Naive B cell (primary cell): ENCODE results near the gene ZNF683. TPM values are rescaled to one million over a fixed set of nuclear protein-coding genes. Genes with fewer than 3 reads are reported as not detected.
"Not testable (repeated sequence)": the region's sequence is repeated elsewhere in the genome, so short reads cannot be mapped to it uniquely, and the experiment has no call there.

Experiments used
- ATAC-seq, 2 donors: fragments of 150-1000 bp; cut with Tn5 transposase; 2 replicates each; pipeline ENCODE4 v1.10.0; 2021; ENCODE audit warnings: low read depth in 2 of 2, mild to moderate bottlenecking in 2 of 2, moderate library complexity in 2 of 2
- DNase-seq: peaks from one replicate; pipeline ENCODE4 v3.0.0; 2022
- H3K27ac Mint-ChIP-seq, 6 donors: one replicate each; pipeline ENCODE4 v1.8.0; 2020 to 2022; ENCODE audit warnings: mild to moderate bottlenecking in 6 of 6, mixed read lengths in 6 of 6, moderate library complexity in 5 of 6, inconsistent platforms in 2 of 6
- H3K27me3 Mint-ChIP-seq, 3 donors: one replicate each; pipeline ENCODE4 v1.8.0; 2021 to 2022; ENCODE audit warnings: mixed read lengths in 3 of 3, mild to moderate bottlenecking in 1 of 3
- H3K36me3 Mint-ChIP-seq, 2 donors: one replicate each; pipeline ENCODE4 v1.8.0; 2020 to 2022; ENCODE audit warnings: mixed read lengths in 2 of 2, inconsistent platforms in 1 of 2, mild to moderate bottlenecking in 1 of 2
- H3K4me1 Mint-ChIP-seq, 3 donors: one replicate each; pipeline ENCODE4 v1.8.0; 2020 to 2022; ENCODE audit warnings: mixed read lengths in 3 of 3, inconsistent platforms in 1 of 3, mild to moderate bottlenecking in 1 of 3, moderate library complexity in 1 of 3
- H3K4me3 Mint-ChIP-seq, 8 donors: one replicate each; pipeline ENCODE4 v1.8.0; 2020 to 2022; ENCODE audit warnings: mild to moderate bottlenecking in 8 of 8, mixed read lengths in 8 of 8, moderate library complexity in 8 of 8, inconsistent platforms in 2 of 8
- H3K9me3 Mint-ChIP-seq, 7 donors: one replicate each; pipeline ENCODE4 v1.8.0; 2020 to 2022; ENCODE audit warnings: mixed read lengths in 7 of 7, mild to moderate bottlenecking in 5 of 7, inconsistent platforms in 2 of 7, moderate library complexity in 1 of 7
- polyA plus RNA-seq, 6 donors: library from polyadenylated mRNA; unstranded; fragments of 300-500 nt; fragmentation: Illumina TruSeq; gene quantifications; one replicate each; pipeline ENCODE4 v1.2.3, GENCODE V29; 2021; ENCODE audit warnings: low read depth in 6 of 6

Gene ZNF683
- polyA plus RNA-seq, 6 donors from 2014 or later: not detected

DNA sequence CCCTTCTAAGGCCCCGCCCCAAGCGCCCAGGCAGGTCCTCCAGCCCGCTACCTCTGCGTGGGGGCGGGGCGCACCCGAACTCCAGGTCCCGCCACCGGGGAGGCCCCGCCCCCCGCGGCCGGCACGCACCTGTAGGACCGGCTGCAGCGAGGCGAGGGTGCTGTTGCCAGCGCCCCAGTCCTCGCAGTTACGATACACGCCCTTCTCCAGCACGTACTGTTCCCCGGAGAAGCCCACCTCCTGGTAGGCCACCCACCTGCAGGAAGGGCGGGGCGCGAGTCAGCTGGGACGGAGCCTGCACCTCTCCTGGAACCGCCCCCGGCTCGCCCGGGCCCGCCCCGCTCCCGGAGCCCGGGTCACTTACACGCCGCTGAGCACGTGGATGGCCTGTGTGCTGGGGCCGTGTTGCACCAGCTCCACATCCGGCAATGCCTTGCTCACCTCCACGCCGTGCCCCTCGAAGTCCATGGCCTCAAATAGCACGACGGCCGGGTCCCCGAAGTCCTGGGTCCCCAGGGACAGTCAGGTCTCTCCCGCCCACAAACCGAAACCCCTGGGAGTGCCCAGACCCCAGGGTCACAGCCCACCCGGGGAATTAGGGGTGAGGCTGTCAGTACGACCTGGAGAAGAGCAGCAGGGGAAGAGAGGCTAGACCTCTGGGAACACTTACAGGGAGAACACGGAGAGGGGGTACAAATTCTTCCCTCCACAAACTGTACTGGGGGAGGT lies 35.9 kb downstream of the ZNF683 start:
- Mint-ChIP-seq H3K27ac (peak overlapping the region in 3 of 6 donors; percentile 65 to 89 (median 67)), H3K27me3 (no peaks in the 10 kb centered on the region), H3K4me3 (peak overlapping the region; percentile 88 to 95 (median 92)), H3K36me3 (no peaks in the 10 kb centered on the region), H3K4me1 (peaks cover 8 to 17% (median 16%) of the 10 kb centered on the region in 3 donors), H3K9me3 (no peaks in the 10 kb centered on the region)
- DNase-seq: peak; percentile 77
- ATAC-seq: peak; percentile 88 to 90

DNA sequence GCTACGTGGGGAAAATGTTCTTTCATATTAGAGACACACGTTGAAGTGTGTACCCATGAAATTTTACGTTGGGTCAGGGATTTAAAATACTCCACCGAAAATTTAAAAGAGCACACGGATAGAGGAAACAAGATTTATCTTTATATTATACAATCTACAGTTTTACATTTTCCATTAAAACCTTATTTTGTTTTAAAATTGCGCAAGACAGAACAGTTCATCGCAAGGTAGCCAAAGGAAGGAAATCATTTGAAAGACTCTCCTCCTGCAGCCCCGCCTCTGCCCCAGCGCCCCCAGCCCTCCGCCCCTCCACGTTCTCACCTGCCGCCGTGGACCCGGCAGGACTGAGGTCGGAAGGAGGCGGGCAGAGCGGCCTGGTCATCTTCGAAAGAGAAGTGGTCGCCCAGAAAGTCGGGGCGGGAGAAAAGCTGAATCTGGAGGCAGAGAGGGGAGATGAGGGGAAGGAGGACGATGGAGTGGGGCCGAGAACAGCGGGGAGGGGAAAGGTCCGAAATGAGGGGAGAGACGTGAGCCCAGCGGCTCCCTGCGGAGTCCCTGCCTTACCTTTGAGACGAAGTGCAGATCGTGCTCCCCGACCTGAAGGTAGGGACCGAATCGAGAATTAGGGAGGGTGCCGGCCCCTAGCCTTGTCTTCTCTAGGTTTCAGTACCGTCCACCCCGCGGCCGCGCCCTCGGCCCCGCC lies 36.6 kb downstream of the ZNF683 start:
- no peaks in the 10 kb centered on the region for H3K36me3 Mint-ChIP-seq
- H3K4me3 Mint-ChIP-seq: peak overlapping the region; percentile 88 to 95 (median 92)
- H3K9me3 Mint-ChIP-seq: no peaks in the 10 kb centered on the region
- DNase-seq (no peak), ATAC-seq (peak; percentile 3 to 5)
- H3K27me3 Mint-ChIP-seq: no peaks in the 10 kb centered on the region
- H3K27ac Mint-ChIP-seq: peak overlapping the region in 2 of 6 donors; percentile 59 to 62
- peaks cover 8 to 17% (median 16%) of the 10 kb centered on the region in 3 donors for H3K4me1 Mint-ChIP-seq

DNA sequence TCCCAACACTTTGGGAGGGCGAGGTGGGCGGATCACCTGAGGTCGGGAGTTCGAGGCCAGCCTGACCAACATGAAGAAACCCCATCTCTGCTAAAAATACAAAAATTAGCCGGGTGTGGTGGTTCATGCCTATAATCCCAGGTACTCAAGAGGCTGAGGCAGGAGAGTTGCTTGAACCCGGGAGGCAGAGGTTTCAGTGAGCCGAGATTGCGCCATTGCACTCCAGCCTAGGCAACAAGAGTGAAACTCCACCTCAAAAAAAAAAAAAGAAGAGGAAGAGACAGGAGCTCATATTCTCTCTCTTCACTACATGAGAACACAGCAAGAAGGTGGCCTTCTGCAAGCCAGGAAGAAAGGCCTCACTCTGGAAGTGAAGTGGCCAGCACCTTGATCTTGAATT lies 39.2 kb downstream of the ZNF683 start:
- H3K9me3 Mint-ChIP-seq, H3K27ac Mint-ChIP-seq, H3K27me3 Mint-ChIP-seq, DNase-seq, ATAC-seq, H3K36me3 Mint-ChIP-seq, H3K4me3 Mint-ChIP-seq: not testable (repeated sequence)
- peaks cover 8 to 17% (median 16%) of the 10 kb centered on the region in 3 donors for H3K4me1 Mint-ChIP-seq

DNA sequence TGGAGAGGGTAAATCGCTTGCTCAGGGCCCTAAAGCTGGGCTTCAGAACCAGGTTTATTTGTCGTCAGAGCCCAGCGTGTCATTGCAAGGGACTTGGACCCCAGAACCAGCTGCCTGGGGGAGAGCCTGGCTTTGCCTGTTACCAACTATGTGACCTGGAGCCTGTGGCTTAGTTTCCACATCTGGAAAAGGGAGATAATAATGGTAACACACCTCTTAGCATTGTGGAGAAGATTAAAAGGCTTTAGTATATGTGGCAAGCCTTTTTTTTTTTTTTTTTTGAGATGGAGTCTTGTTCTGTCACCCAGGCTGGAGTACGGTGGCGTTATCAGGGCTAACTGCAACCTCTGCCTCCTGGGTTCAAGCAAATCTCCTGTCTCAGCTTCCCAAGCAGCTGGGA lies 42.3 kb downstream of the ZNF683 start:
- ATAC-seq: no peak
- Mint-ChIP-seq H3K27ac (no peak overlapping the region), H3K36me3 (no peaks in the 10 kb centered on the region), H3K4me1 (peaks cover 3 to 5% (median 5%) of the 10 kb centered on the region in 3 donors), H3K9me3 (no peaks in the 10 kb centered on the region), H3K4me3 (no peak overlapping the region), H3K27me3 (no peaks in the 10 kb centered on the region)
- DNase-seq: no peak

DNA sequence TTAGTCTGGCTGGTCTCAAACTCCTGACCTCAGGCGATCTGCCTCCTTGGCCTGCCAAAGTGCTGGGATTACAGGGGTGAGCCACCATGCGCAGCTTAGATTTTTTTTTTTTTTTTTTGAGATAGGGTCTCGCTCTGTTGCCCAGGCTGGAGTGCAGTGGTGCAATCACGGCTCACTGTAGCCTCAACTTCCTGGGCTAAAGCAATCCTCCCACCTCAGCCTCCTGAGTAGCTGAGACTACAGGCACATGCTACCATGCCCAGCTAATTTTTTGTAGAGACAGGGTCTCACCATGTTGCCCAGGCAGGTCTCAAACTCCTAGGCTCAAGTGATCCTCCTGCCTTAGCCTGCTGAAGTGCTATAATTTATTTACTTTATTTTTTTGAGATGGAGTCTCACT lies 43.2 kb downstream of the ZNF683 start:
- not testable (repeated sequence) for H3K36me3 Mint-ChIP-seq, H3K4me3 Mint-ChIP-seq, H3K4me1 Mint-ChIP-seq, DNase-seq, ATAC-seq, H3K27me3 Mint-ChIP-seq, H3K9me3 Mint-ChIP-seq, H3K27ac Mint-ChIP-seq

DNA sequence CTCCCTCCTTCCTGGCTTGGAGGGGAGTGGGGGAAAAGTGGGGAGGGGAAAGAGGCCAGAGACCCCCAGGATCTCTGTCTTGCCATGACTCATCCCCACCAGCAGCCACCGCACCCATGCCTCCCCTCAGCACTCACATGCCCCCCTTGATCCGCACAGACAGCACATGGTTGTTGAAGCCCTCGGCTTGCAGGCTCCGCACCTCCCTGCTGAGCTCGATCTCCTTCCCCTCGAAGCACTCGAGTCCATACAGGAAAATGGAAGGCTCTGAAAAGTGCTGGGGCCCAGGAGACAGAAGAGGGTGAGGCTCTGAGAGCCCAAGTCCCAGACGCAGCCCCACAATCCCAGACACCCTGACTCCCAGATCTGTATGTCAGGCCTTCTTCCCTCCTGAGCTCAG lies 44.0 kb downstream of the ZNF683 start:
- Mint-ChIP-seq H3K27me3 (no peaks in the 10 kb centered on the region), H3K4me1 (peaks cover 5 to 10% (median 7%) of the 10 kb centered on the region in 3 donors), H3K36me3 (no peaks in the 10 kb centered on the region), H3K9me3 (no peaks in the 10 kb centered on the region), H3K27ac (no peak overlapping the region), H3K4me3 (no peak overlapping the region)
- DNase-seq (no peak), ATAC-seq (no peak)

DNA sequence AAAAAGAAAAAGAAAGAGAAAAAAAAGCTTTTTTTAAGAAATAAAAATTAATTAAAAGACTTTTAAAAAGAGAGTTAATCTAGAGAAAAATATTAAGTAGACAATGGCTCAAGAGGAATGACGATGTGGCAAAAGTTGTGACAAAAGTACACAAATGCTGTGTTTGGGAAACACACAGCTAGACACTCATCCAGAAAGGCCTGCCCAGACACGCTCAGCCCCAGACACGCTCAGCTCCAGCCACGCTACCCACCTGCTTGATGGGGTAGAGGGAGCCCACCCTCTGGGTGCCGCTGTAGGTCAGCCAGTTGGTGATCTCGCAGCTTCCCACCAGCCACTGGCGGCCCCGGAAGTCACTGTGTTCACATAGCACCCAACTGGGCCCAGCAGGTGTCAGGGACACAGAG lies 44.6 kb downstream of the ZNF683 start:
- no peak overlapping the region for H3K27ac Mint-ChIP-seq
- peaks cover 2 to 5% of the 10 kb centered on the region in 2 donors for H3K36me3 Mint-ChIP-seq
- no peak for DNase-seq
- no peak for ATAC-seq
- peaks cover 11 to 17% (median 12%) of the 10 kb centered on the region in 3 donors for H3K4me1 Mint-ChIP-seq
- H3K9me3 Mint-ChIP-seq: no peaks in the 10 kb centered on the region
- no peaks in the 10 kb centered on the region for H3K27me3 Mint-ChIP-seq
- no peak overlapping the region for H3K4me3 Mint-ChIP-seq

DNA sequence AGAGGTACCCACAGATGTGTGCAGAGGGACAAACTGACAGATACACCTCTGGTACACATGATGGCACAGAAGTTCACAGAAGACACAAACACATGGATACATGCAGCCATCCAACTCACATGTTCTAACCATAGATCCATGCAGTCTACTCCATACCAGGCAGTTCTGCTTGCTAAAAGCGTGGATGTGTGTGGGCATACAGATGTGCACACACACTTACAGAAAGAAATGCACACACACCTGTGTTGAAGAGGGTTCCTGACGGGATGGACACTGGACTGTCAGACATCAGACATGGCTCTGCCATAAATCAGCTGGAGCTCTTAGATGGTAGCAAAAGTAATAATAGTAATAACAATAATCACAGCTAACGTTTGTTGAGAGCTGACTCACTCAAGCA lies 48.0 kb downstream of the ZNF683 start:
- ATAC-seq (no peak), DNase-seq (no peak)
- H3K27me3 Mint-ChIP-seq: no peaks in the 10 kb centered on the region
- no peaks in the 10 kb centered on the region for H3K9me3 Mint-ChIP-seq
- H3K4me1 Mint-ChIP-seq: peaks cover 35 to 46% (median 42%) of the 10 kb centered on the region in 3 donors
- peak overlapping the region in 4 of 6 donors; percentile 1 to 86 (median 29) for H3K27ac Mint-ChIP-seq
- peaks cover 14 to 22% of the 10 kb centered on the region in 2 donors for H3K36me3 Mint-ChIP-seq
- H3K4me3 Mint-ChIP-seq: peak overlapping the region in 1 of 8 donors; percentile 9

DNA sequence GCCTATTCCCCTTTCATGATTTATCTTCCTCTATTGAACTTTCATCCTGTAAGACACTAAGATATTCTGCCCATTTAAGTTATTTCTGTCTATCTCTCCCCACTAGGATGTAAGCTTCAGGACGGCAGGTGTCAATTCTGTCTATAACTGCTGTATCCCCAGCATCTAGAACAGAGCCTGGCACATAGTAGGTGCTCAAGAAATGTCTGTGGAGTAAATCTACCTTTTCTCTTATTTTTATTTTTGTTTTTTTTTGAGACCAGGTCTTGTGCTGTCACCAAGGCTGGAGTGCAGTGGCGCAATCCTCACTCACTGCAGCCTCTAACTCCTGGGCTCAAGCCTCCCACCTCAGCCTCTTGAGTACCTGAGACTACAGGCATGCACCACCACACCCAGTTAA lies 49.2 kb downstream of the ZNF683 start:
- Mint-ChIP-seq H3K4me1 (peaks cover 35 to 47% (median 46%) of the 10 kb centered on the region in 3 donors), H3K27me3 (no peaks in the 10 kb centered on the region), H3K9me3 (no peaks in the 10 kb centered on the region), H3K27ac (peak overlapping the region in 3 of 6 donors; percentile 36 to 89 (median 84)), H3K4me3 (peak overlapping the region in 2 of 8 donors; percentile 28 to 70), H3K36me3 (peaks cover 14 to 29% of the 10 kb centered on the region in 2 donors)
- no peak for DNase-seq
- ATAC-seq: no peak

DNA sequence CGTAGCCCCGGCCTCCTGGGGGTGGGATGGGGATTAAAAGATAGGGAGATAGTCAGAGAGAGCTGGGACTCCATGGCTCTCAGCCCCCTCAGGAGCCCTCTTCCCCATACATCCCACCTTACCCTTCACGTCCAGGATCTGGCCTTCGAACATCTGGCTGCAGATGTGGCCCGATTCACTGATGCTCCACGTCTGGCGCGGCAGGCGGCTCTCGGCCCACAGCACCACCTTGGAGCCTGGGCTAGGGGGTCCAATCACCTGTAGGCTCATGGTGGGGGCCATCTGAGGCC lies 50.6 kb downstream of the ZNF683 start:
- Mint-ChIP-seq H3K27me3 (no peaks in the 10 kb centered on the region), H3K27ac (peak overlapping the region in 3 of 6 donors; percentile 27 to 97 (median 94)), H3K4me3 (peak overlapping the region in 5 of 8 donors; percentile 12 to 99 (median 70)), H3K9me3 (no peaks in the 10 kb centered on the region), H3K36me3 (peaks cover 21 to 41% of the 10 kb centered on the region in 2 donors), H3K4me1 (peaks cover 48 to 56% (median 53%) of the 10 kb centered on the region in 3 donors)
- ATAC-seq (no peak), DNase-seq (no peak)

DNA sequence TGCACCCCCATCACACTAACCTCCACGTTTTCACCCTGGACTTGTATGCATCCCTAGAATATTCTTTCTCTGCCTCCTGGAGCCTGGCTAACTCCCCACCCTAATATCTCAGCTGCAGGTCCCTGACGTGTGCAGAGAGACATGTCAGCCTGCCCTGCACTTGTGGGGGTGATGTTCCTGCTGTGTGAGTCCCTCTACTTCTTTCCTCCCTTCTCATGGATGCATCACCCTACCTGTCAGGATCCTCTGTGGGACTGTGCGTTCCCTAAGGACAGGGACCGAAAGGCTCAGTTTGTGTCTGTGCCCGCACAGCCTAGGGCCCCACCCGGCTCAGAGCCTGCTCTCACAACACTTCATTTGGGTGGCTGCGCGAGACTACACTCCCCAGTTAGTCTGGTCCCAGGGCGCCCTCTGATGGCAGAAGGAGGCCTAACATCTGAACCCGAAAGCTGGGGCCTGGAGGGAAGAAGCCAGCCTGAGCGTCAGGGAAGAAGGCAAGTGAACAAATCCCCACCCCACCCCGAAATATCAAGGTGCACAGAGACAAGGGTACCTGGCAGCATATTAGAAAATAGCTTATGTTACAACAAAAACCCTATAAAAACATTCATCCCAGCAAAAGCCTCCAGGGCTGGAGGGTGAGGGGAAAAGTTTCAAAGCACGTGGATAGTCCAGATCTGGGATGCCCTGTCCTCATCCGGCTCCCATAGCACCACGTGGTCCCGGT lies 51.1 kb downstream of the ZNF683 start:
- no peaks in the 10 kb centered on the region for H3K27me3 Mint-ChIP-seq
- H3K4me1 Mint-ChIP-seq: peaks cover 52 to 62% (median 58%) of the 10 kb centered on the region in 3 donors
- H3K36me3 Mint-ChIP-seq: peaks cover 21 to 41% of the 10 kb centered on the region in 2 donors
- DNase-seq (peak; percentile 88), ATAC-seq (peak; percentile 78 to 79)
- H3K27ac Mint-ChIP-seq: peak overlapping the region; percentile 85 to 97 (median 94)
- H3K9me3 Mint-ChIP-seq: no peaks in the 10 kb centered on the region
- peak overlapping the region; percentile 93 to 99 (median 99) for H3K4me3 Mint-ChIP-seq

DNA sequence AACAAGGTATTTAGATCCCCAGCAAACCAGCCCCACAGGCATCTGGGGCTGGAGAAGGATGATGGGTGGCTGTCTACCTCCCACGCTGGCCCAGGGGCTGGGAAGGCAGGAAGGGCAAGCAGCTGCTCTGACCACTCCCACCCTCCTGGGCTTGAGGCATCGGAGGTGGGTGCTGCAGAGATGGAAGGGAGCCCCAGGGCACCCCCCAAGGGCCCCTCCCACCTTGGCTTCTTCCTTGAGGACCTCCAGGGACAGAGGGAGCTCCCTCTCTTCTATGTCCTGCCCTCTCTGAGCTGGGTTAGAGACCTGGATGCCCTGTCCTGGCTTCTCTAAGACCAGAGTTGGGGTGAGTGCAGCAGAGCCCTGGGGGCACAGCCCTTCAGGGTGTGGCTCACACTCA lies 51.7 kb downstream of the ZNF683 start:
- H3K27ac Mint-ChIP-seq: peak overlapping the region in 5 of 6 donors; percentile 94 to 97 (median 95)

DNA sequence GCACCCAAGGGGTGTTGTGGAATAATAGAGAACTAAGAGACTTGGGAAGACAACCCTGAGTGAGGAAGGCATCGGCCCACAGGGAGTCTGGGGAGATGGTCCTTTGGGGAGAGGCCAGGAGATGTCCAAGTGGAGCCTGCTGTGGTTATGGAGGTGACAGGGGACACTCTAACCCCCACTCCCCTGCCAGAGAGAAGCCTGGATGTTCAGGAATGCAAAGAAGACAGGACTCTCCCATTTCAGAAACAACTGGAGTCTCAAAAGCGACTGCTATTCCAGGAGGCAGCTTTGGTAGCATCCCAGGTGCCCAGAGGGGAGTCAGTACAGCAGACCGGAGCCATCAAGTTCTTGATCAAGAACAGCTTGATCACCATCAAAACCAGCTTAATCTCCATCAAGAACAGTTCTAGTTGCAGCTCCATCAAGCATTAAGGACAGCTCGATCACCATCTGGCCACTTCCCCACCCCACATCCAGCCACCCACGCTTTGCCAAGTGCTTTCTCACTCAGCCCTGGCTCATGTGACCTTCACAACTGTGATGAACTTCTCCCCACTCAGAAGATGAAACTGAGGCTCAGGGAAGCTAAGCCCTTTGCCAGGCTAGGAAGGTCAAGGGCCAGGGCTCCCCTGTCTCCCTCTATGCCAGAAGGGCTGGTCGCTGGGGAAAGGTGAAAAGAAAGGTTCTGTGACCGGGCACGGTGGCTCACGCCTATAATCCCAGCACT lies 54.0 kb downstream of the ZNF683 start:
- H3K27me3 Mint-ChIP-seq: no peaks in the 10 kb centered on the region
- ATAC-seq: no peak
- H3K36me3 Mint-ChIP-seq: peaks cover 21 to 42% of the 10 kb centered on the region in 2 donors

More for the DNA sequence above, 51.7 kb downstream of the ZNF683 start:
- ATAC-seq: peak; percentile 9 to 12
- DNase-seq: no peak
- Mint-ChIP-seq H3K4me1 (peaks cover 57 to 67% (median 64%) of the 10 kb centered on the region in 3 donors), H3K36me3 (peaks cover 21 to 41% of the 10 kb centered on the region in 2 donors), H3K4me3 (peak overlapping the region; percentile 93 to 99 (median 99)), H3K9me3 (no peaks in the 10 kb centered on the region), H3K27me3 (no peaks in the 10 kb centered on the region)

More for the DNA sequence above, 54.0 kb downstream of the ZNF683 start:
- H3K4me1 Mint-ChIP-seq: peaks cover 70 to 86% (median 77%) of the 10 kb centered on the region in 3 donors
- H3K9me3 Mint-ChIP-seq: peaks cover 0 to 2% (median 0%) of the 10 kb centered on the region in 7 donors
- DNase-seq: peak; percentile 43
- H3K4me3 Mint-ChIP-seq: peak overlapping the region; percentile 93 to 99 (median 99)
- H3K27ac Mint-ChIP-seq: peak overlapping the region; percentile 87 to 98 (median 96)
